ENCODE results near the gene MBOAT7. TPM values are rescaled to one million over a fixed set of nuclear protein-coding genes. Genes with fewer than 3 reads are reported as not detected.

MBOAT7 gene
- total and polyA plus RNA-seq, 2 donors (not counting 3 experiments of a cell fraction or from before 2014, with no cell fraction given) = 204 to 218 TPM

- peaks cover 18% of the 10 kb centered on the region for H3K4me1 ChIP-seq (ENCODE audit: control insufficient read depth, extremely low read depth, insufficient read depth, low read length)
- DNase-seq (ENCODE audit: low read depth, low spot score) (no peak), FAIRE-seq (peak; percentile 40)
- H3K36me3 ChIP-seq (ENCODE audit: control insufficient read depth in 2 of 2, extremely low read depth in 1 of 2, insufficient read depth in 2 of 2, low read length in 2 of 2) = peaks cover 7 to 27% of the 10 kb centered on the region in 2 experiments
- intact Hi-C loops (cut with micrococcal nuclease) (loop anchor here (1.0 to 2.0 kb wide), 4 partner anchors 10 to 44 kb away; partner anchors contain the start of genes CNOT3, PRPF31 and TFPT), dilution Hi-C loops (cut with MboI; ENCODE audit: extremely low pct_ligation_motif_present, low sequenced_read_pairs) (no loop called here)
- TSS peak; percentile 53 for BruUV-seq (replicated peaks)
- H3K9ac ChIP-seq (replicated peaks; ENCODE audit: extremely low read depth, insufficient read depth, low read length) = peak overlapping the region; percentile 68
- peak overlapping the region; percentile 60 for H3K27ac ChIP-seq (ENCODE audit: insufficient read depth, low read depth, low read length)
- ChIA-PET CTCF (interaction anchor here (0.7 to 1.8 kb wide), 8 partner anchors 14 to 1475 kb away, joined by 3 to 8 read pairs (median 4); partner anchors contain the start of genes CNOT3, LENG8, MBOAT7 and TMC4), POLR2A (interaction anchor here (0.5 to 1.6 kb wide), 3 partner anchors 8 to 30 kb away, joined by 3 to 4 read pairs (median 3); partner anchors contain the start of gene MBOAT7)
- H3K9me3 ChIP-seq (replicated peaks; ENCODE audit: control insufficient read depth, insufficient read depth, low read length) = no peaks in the 10 kb centered on the region
- H3K4me3 ChIP-seq (replicated peaks in 1 of 3; ENCODE audit: insufficient read depth in 1 of 3, low read depth in 1 of 3, low read length in 3 of 3) = peak overlapping the region; percentile 40 to 80 (median 77)
- TF ChIP-seq POLR2A (IDR thresholded peaks at IDR 0.05; ENCODE audit: low read depth, low read length) (no peak), GATA2 (IDR thresholded peaks at IDR 0.05; ENCODE audit: insufficient read depth, insufficient read length, low read depth, low read length) (no peak), FOS (IDR thresholded peaks at IDR 0.05; ENCODE audit: borderline replicate concordance, insufficient read depth, low read length) (no peak), JUN (IDR thresholded peaks at IDR 0.05; ENCODE audit: borderline replicate concordance, insufficient read depth, insufficient read length, low read depth) (no peak), POLR2AphosphoS5 (IDR thresholded peaks at IDR 0.05; ENCODE audit: insufficient read depth, low read depth, low read length) (no peak), EZH2 (IDR thresholded peaks at IDR 0.05; ENCODE audit: borderline replicate concordance, low read depth, low read length, severe bottlenecking) (no peak), MYC (IDR thresholded peaks at IDR 0.05; ENCODE audit: low read depth, low read length) (no peak)
- TF ChIP-seq, protein P1, sequence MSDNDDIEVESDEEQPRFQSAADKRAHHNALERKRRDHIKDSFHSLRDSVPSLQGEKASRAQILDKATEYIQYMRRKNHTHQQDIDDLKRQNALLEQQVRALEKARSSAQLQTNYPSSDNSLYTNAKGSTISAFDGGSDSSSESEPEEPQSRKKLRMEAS (IDR thresholded peaks at IDR 0.05; ENCODE audit: insufficient read depth, insufficient read length) = no peak
- TF ChIP-seq, protein P2, sequence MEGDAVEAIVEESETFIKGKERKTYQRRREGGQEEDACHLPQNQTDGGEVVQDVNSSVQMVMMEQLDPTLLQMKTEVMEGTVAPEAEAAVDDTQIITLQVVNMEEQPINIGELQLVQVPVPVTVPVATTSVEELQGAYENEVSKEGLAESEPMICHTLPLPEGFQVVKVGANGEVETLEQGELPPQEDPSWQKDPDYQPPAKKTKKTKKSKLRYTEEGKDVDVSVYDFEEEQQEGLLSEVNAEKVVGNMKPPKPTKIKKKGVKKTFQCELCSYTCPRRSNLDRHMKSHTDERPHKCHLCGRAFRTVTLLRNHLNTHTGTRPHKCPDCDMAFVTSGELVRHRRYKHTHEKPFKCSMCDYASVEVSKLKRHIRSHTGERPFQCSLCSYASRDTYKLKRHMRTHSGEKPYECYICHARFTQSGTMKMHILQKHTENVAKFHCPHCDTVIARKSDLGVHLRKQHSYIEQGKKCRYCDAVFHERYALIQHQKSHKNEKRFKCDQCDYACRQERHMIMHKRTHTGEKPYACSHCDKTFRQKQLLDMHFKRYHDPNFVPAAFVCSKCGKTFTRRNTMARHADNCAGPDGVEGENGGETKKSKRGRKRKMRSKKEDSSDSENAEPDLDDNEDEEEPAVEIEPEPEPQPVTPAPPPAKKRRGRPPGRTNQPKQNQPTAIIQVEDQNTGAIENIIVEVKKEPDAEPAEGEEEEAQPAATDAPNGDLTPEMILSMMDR (IDR thresholded peaks at IDR 0.05; ENCODE audit: extremely low read depth in 1 of 2, insufficient read depth in 1 of 2, low read depth in 1 of 2, low read length in 2 of 2) = no peak
- peak overlapping the region; percentile 65 for H2AFZ ChIP-seq (ENCODE audit: low read depth, low read length)
- H3K9me1 ChIP-seq (replicated peaks; ENCODE audit: control insufficient read depth, extremely low read depth, insufficient read depth, low read length) = no peaks in the 10 kb centered on the region
- no peaks in the 10 kb centered on the region for H4K20me1 ChIP-seq (replicated peaks; ENCODE audit: control insufficient read depth, extremely low read depth, insufficient read depth, low read length)
- H3K27me3 ChIP-seq (ENCODE audit: control insufficient read depth in 2 of 2, insufficient read depth in 2 of 2, low read length in 2 of 2) = peaks cover 0 to 5% of the 10 kb centered on the region in 2 experiments
- H3K79me2 ChIP-seq (ENCODE audit: control insufficient read depth, insufficient read depth, low read length) = peaks cover 4% of the 10 kb centered on the region
- H3K4me2 ChIP-seq (ENCODE audit: insufficient read depth, low read length) = peak overlapping the region; percentile 76
These were observed 30.5 kb downstream of the MBOAT7 start for GRCh38 chr19:54158812-54159351.
